Activated CD4-positive, alpha-beta memory T cell treated with anti-CD3 and anti-CD28 coated beads for 36 hours (primary cell): ENCODE results near the gene SND1. TPM values are rescaled to one million over a fixed set of nuclear protein-coding genes. Genes with fewer than 3 reads are reported as not detected.
A peak's percentile ranks its signal among the peaks of the same experiment; 100 is the strongest.
"Not testable (repeated sequence)": the region's sequence is repeated elsewhere in the genome, so short reads cannot be mapped to it uniquely, and the experiment has no call there.

Experiments
- CTCF ChIA-PET: fragments of 350-600 bp; sonication (Branson Sonifier 250); formaldehyde crosslinking; loops from one replicate; lab custom pipeline; 2021; ENCODE audit warnings: antibody characterized with exemption, inconsistent platforms; lab: Charles Lee
- POLR2A ChIA-PET: fragments of 350-600 bp; sonication (Branson Sonifier 250); formaldehyde crosslinking; loops from one replicate; lab custom pipeline; 2021; ENCODE audit warnings: antibody characterized with exemption; lab: Charles Lee
- DNase-seq: peaks from one replicate; pipeline ENCODE4 v3.0.0-alpha.2; 2020
- H3K27ac Mint-ChIP-seq: one replicate; pipeline ENCODE4 v1.8.0; 2021; ENCODE audit warnings: mixed read lengths
- H3K27me3 Mint-ChIP-seq: one replicate; pipeline ENCODE4 v1.8.0; 2021; ENCODE audit warnings: mixed read lengths
- H3K36me3 Mint-ChIP-seq: one replicate; pipeline ENCODE4 v1.8.0; 2021; ENCODE audit warnings: mixed read lengths
- H3K4me1 Mint-ChIP-seq: one replicate; pipeline ENCODE4 v1.8.0; 2021; ENCODE audit warnings: low read depth, mixed read lengths
- H3K4me3 Mint-ChIP-seq: one replicate; pipeline ENCODE4 v1.8.0; 2021; ENCODE audit warnings: mild to moderate bottlenecking, mixed read lengths
- H3K9me3 Mint-ChIP-seq: one replicate; pipeline ENCODE4 v1.8.0; 2021; ENCODE audit warnings: mixed read lengths
- intact Hi-C: fragments of 100-400 bp; cut with micrococcal nuclease; formaldehyde crosslinking; loops from one replicate; pipeline ENCODE4 v1.15.1; 2023
- total RNA-seq, 2 experiments: library from RNA; stranded (reverse); gene quantifications; one replicate each; pipeline ENCODE4 v1.2.3, GENCODE V29; 2021

SND1 gene
- total RNA-seq, 2 experiments from 2014 or later, result 208 to 235 TPM

DNA sequence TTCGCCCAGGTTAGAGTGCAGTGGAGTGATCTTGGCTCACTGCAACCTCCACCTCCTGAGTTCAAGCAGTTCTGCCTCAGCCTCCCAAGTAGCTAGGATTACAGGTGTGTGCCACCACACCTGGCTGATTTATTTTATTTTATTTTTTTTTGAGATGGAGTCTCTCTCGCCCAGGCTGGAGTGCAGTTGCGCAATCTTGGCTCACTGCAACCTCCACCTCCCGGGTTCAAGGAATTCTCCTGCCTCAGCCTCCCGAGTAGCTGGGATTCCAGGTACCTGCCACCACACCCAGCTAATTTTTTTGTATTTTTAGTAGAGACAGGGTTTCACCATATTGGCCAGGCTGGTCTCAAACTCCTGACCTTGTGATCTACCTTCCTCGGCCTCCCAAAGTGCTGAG, 250.8 kb downstream of the SND1 start:
- H3K27me3 Mint-ChIP-seq, H3K9me3 Mint-ChIP-seq, intact Hi-C loops, H3K27ac Mint-ChIP-seq, CTCF ChIA-PET, POLR2A ChIA-PET, H3K4me3 Mint-ChIP-seq, DNase-seq: not testable (repeated sequence)
- H3K4me1 Mint-ChIP-seq, result peaks cover 46% of the 10 kb centered on the region
- peaks cover 27% of the 10 kb centered on the region for H3K36me3 Mint-ChIP-seq

DNA sequence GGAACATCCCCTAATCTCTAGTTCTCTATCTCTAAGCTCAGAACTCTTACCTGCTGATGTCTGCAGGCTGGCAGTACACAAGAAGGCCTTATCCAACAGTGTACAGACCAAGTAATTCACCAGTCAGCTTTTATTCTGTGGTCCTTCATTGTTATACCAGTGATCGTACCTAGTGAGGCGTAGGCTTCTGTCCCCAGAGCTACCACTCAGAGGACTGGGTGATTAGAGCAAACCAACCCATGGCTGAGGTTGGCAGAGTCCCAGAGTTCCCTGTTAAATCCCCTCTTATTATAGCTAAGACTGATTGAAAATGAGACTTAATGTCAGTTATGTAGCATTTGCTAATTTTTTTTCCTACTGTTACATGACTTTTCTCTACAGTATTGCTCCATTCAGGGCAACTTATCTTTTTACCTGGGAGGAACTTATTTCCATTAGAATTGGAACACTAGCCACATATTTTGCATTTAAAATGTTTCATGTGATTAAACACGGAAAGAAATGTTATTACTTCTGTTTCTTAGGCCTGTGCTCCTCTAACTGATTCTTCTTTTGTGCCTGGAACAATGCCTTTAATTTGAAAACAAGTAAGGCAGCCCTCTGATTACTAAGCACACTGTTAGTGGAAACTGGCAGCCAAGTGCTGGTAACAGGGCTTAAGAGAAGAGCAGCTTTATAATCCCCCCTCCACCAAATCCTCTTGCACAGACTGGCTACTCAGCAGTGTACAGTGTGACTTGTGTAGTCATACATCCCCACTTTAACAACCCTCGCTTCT, 252.1 kb downstream of the SND1 start:
- no peaks in the 10 kb centered on the region for H3K27me3 Mint-ChIP-seq
- H3K36me3 Mint-ChIP-seq, result peaks cover 31% of the 10 kb centered on the region
- ChIA-PET CTCF (interaction anchor here (0.6 to 0.7 kb wide), 2 partner anchors 15 to 23 kb away, joined by 3 read pairs; no protein-coding TSS in a partner anchor), POLR2A (no interaction called here)
- intact Hi-C loops, result no loop called here
- no peaks in the 10 kb centered on the region for H3K9me3 Mint-ChIP-seq
- no peak for DNase-seq
- H3K4me3 Mint-ChIP-seq, result no peak overlapping the region
- no peak overlapping the region for H3K27ac Mint-ChIP-seq
- peaks cover 57% of the 10 kb centered on the region for H3K4me1 Mint-ChIP-seq

DNA sequence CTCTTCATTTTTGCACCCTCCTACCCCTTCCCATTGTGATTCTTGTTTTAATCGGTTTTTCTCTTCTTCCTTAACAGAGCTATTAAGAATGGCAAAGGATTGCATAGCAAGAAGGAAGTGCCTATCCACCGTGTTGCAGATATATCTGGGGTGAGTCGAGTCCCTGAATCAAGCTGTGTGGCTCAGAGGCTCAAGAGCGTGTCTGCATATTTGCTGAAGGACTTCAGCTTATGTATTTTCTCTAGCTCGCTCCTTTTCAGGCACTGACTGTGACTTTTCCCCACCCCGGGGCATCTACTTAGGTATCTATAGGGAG, 252.6 kb downstream of the SND1 start:
- POLR2A ChIA-PET, result no interaction called here
- no peaks in the 10 kb centered on the region for H3K27me3 Mint-ChIP-seq
- H3K36me3 Mint-ChIP-seq, result peaks cover 28% of the 10 kb centered on the region
- CTCF ChIA-PET, result interaction anchor here (0.7 to 1.0 kb wide), 2 partner anchors 22 to 305 kb away, joined by 3 to 4 read pairs; no protein-coding TSS in a partner anchor
- H3K4me1 Mint-ChIP-seq, result peaks cover 59% of the 10 kb centered on the region
- intact Hi-C loops, result no loop called here
- no peak overlapping the region for H3K4me3 Mint-ChIP-seq
- DNase-seq, result no peak
- H3K27ac Mint-ChIP-seq, result no peak overlapping the region
- H3K9me3 Mint-ChIP-seq, result no peaks in the 10 kb centered on the region

DNA sequence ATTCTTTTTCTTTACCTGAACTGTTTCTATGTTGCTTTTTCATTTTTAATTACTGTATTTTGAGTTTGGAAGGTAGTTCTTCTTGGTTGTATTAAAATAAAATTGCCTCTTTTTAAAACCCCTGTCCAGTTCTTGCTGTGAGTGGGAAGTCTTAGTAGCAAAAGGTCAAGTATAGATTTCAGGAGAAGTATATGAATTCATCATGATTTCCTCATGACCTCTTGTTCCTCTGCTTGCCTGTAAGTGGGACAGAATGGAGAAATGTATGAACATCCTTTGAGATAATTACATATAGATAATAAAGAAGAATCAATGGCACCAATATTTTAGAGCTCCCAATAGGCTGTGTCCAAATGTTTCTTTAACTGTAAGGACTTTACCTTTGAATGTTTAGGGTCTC, 253.0 kb downstream of the SND1 start:
- CTCF ChIA-PET, result interaction anchor here (0.7 to 1.0 kb wide), 2 partner anchors 22 to 305 kb away, joined by 3 to 4 read pairs; no protein-coding TSS in a partner anchor
- no peak for DNase-seq
- Mint-ChIP-seq H3K27ac (no peak overlapping the region), H3K27me3 (no peaks in the 10 kb centered on the region), H3K4me1 (peaks cover 59% of the 10 kb centered on the region), H3K9me3 (no peaks in the 10 kb centered on the region), H3K36me3 (peaks cover 26% of the 10 kb centered on the region), H3K4me3 (no peak overlapping the region)
- POLR2A ChIA-PET, result no interaction called here
- intact Hi-C loops, result no loop called here

DNA sequence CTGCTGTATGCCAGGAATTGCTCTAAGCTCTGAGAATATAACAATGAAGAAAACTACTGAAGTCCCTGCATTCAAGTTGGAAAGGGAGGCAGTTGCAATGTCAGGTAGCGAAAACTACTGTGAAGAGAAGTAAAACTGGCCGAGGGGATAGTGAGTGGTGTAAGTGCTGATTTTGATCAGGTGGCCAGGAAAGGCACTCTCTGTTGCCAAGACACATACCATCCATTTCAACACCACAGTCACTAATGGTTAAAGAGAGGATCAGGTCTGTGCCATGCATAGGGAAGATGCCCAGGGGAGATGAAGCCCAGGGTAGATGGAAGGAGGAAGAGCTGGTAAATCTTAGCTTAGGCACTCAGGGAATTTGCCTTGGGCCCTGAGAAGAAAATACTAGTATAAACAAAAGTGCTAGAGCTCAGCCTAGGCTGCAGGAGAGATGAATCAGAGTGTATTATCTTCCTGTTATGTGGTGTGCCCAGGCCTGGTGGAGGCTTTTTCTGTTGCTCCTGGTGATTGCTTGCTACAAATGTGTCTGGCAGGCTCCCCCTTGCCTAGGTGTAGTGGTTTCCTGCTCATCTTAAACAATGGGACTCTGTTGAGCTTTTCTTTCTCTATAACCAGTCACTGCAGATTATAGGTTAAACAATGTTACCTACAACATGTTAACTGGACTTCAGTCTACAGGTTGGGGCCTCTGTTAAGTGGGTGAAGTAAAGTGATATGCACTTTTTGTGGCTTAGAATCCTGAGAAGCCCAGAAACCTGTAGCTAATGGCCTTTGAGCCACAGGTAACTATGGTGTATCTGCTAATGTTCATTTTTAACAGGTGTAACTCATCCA, 253.7 kb downstream of the SND1 start:
- peaks cover 59% of the 10 kb centered on the region for H3K4me1 Mint-ChIP-seq
- no peaks in the 10 kb centered on the region for H3K9me3 Mint-ChIP-seq
- CTCF ChIA-PET, result interaction anchor here (1.0 to 1.5 kb wide), 2 partner anchors 8 to 304 kb away, joined by 3 to 4 read pairs; no protein-coding TSS in a partner anchor
- no peaks in the 10 kb centered on the region for H3K27me3 Mint-ChIP-seq
- POLR2A ChIA-PET, result interaction anchor here (0.9 kb wide), 1 partner anchor 19 kb away, joined by 3 read pairs; no protein-coding TSS in a partner anchor
- intact Hi-C loops, result loop anchor here (2.0 kb wide), 1 partner anchor 15 kb away; no protein-coding TSS in a partner anchor
- H3K27ac Mint-ChIP-seq, result peak overlapping the region; percentile 8
- DNase-seq, result peak; percentile 49
- H3K4me3 Mint-ChIP-seq, result no peak overlapping the region
- peaks cover 31% of the 10 kb centered on the region for H3K36me3 Mint-ChIP-seq

DNA sequence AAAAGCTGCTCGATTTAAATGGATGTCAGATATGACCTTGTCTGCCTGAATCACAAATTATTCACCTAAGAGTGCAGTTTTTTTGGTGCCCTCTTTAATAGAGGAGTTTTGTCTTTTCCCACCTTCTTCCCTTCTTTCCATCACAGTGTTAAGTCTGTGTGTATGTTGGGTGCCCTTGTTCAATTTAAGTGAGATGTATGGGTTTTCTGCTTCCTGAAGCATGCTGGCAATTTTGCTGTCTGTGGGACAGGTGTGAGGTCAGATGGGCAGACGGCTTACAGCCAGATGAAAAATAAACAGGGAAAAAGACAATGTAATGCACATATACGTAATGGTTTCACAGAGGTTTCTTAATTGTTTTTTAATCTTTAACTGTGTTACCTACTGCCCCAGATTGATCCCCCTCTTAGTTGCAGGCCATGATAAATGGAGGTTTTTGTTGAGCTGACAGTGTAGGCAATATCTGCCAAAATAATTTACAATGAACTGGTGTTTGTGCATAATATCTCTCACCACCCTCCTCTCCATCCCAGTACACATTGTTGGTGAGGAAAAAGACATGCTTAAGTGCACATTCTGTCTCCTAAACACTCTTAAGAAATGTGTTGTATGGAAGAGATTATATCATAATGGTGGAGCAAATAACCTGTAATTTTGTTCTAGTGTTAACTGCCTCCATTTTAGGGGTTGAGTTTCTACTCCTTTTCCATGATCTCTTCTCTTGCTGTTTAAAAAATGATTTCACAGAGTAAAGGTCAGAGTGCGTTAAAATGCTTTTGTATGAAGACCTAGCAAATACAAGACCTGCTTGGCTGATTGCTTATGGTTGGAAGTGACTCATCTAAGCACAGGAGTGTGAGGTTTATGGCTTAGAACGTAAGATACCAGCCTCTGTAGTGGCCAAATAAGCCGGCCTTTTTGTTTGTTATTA, 255.4 kb downstream of the SND1 start:
- H3K27me3 Mint-ChIP-seq, result no peaks in the 10 kb centered on the region
- peaks cover 56% of the 10 kb centered on the region for H3K4me1 Mint-ChIP-seq
- intact Hi-C loops, result loop anchor here (1.0 to 2.0 kb wide), 3 partner anchors 9 to 57 kb away; no protein-coding TSS in a partner anchor
- no peak for DNase-seq
- H3K36me3 Mint-ChIP-seq, result peaks cover 35% of the 10 kb centered on the region
- no peak overlapping the region for H3K4me3 Mint-ChIP-seq
- H3K9me3 Mint-ChIP-seq, result no peaks in the 10 kb centered on the region
- ChIA-PET POLR2A (interaction anchor here (1.1 to 1.3 kb wide), 2 partner anchors 8 to 13 kb away, joined by 3 to 4 read pairs; no protein-coding TSS in a partner anchor), CTCF (interaction anchor here (1.1 to 1.5 kb wide), 3 partner anchors 9 to 57 kb away, joined by 3 read pairs; no protein-coding TSS in a partner anchor)
- H3K27ac Mint-ChIP-seq, result no peak overlapping the region

DNA sequence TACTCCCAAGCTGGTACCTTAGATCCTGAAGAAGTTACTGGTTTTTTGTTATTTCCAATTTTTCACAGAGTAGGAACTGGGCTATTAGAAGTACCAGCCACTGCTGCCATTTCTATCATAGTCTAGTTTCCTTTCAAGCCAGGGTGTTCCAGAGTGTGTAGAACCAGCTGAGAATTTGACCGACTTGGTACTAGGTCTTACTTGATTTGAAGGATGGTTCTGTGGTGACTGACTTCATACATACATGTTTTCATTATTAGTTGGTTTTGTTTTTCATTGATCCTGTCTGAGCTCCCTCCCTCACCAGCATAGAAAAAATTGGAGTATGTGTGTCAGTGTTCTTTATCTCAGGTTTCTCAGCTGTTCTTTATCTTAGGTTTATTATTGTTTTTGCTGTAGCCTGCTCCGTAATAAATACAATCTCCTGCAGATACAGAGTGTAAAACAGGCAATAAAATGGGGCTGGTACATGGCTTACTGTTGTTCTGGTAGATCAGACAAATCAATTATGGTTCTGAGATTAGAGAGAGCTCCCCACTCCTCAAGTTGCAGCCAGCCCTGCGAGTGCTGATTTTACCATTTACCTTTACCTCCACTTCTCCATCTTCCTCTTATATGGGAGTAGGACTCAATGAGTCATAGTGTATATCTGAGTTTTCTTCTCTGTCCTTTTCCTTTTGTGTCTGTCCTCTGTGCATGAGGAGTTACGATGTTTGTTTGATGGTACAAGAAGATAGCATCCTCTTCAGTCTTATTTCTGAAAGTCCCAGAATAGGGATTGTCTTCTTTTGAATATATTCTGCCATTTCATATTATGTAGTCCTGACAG, 256.6 kb downstream of the SND1 start:
- Mint-ChIP-seq H3K36me3 (peaks cover 35% of the 10 kb centered on the region), H3K4me1 (peaks cover 56% of the 10 kb centered on the region), H3K9me3 (no peaks in the 10 kb centered on the region), H3K27me3 (no peaks in the 10 kb centered on the region), H3K4me3 (no peak overlapping the region), H3K27ac (peak overlapping the region; percentile 53)
- ChIA-PET CTCF (interaction anchor here (0.9 to 1.1 kb wide), 4 partner anchors 9 to 58 kb away, joined by 3 read pairs; no protein-coding TSS in a partner anchor), POLR2A (interaction anchor here (1.0 to 1.3 kb wide), 3 partner anchors 9 to 59 kb away, joined by 4 to 5 read pairs (median 4); no protein-coding TSS in a partner anchor)
- DNase-seq, result no peak
- intact Hi-C loops, result loop anchor here (1.0 to 2.0 kb wide), 2 partner anchors 10 to 58 kb away; no protein-coding TSS in a partner anchor

DNA sequence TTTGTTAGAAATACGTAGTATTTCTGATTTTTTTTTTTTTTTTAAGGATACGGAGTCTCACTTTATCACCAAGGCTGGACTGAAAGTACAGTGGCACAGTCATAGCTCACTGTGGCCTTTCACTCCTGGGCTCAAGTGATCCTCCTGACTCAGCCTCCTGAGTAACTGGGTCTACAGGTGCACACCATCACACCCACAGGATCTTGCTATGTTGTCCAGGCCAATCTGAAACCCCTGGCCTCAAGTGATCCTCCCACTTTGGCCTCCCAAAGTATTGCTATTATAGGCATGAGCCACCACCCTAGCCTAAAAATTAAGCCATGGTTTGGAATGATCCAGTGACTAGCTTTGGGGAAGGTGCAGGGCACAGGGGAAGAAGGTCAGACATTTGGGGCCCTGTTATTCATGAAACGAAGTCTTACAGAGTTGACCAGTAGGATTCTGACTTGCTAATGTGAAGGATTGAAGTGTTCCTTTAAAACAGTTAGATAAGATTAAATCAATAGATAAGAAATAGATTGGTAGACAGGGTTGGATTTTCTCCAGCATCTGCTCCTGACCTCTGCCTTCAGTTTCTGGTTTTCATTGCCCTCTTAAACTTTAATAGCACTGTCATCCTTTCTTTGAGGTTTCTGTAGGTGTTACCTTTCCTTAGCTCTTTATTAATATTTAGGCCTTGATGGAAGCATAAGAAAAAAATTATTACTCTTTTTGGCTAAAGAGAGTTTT, 257.6 kb downstream of the SND1 start:
- Mint-ChIP-seq H3K4me3 (no peak overlapping the region), H3K36me3 (peaks cover 32% of the 10 kb centered on the region), H3K27ac (no peak overlapping the region), H3K27me3 (no peaks in the 10 kb centered on the region), H3K4me1 (peaks cover 46% of the 10 kb centered on the region), H3K9me3 (no peaks in the 10 kb centered on the region)
- ChIA-PET POLR2A (interaction anchor here (1.2 kb wide), 1 partner anchor 12 kb away, joined by 5 read pairs; no protein-coding TSS in a partner anchor), CTCF (no interaction called here)
- no peak for DNase-seq
- intact Hi-C loops, result loop anchor here (2.0 kb wide), 1 partner anchor 59 kb away; no protein-coding TSS in a partner anchor

DNA sequence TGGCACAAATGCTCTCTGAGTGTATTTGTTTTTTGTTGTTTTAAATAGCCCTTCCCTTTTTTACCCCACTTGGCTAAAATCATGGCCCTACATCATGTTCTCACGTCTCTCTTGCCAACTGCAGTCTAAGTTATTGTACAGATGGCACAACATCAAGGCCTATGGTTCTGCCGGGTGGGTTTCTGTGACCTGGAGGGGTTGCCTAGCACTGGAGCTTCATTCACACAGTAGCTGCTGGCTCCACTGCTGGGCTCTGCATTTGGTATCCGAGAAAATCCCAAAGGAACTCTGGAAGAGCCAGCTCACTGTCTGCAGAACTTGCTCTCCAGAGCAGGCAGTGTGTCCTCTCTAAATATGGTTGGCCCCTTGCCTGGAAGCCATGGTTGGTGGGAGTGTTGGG, 258.7 kb downstream of the SND1 start:
- no peak for DNase-seq
- no peak overlapping the region for H3K4me3 Mint-ChIP-seq
- no peaks in the 10 kb centered on the region for H3K27me3 Mint-ChIP-seq
- no peak overlapping the region for H3K27ac Mint-ChIP-seq
- H3K9me3 Mint-ChIP-seq, result no peaks in the 10 kb centered on the region
- peaks cover 36% of the 10 kb centered on the region for H3K4me1 Mint-ChIP-seq
- CTCF ChIA-PET, result no interaction called here
- peaks cover 25% of the 10 kb centered on the region for H3K36me3 Mint-ChIP-seq
- intact Hi-C loops, result no loop called here
- POLR2A ChIA-PET, result no interaction called here

DNA sequence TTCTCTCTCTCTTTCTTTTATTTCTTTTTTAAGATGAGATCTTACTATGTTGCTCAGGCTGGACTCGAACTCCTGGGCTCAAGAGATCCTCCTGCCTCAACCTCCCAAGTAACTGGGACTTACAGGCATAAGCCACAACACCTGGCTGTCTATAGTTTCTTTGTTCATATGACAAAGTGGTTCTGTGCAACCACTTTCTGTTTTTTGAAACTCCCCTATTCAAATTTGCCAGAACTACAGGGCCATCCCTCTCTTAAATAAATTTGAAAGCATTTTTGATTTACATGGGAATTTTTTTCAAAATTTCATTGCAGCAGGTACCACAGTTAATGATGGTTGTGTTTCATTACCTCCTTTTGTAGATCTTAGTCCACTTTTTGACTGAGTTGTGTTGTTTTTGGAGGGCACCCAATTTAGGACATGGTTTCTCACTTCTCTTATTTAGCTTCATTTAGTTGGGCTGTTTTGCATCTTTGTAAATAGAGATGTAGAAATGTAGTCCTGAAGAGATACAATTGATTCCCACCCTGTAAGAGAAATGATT, 260.0 kb downstream of the SND1 start:
- H3K9me3 Mint-ChIP-seq, result no peaks in the 10 kb centered on the region
- intact Hi-C loops, result no loop called here
- POLR2A ChIA-PET, result no interaction called here
- no peaks in the 10 kb centered on the region for H3K27me3 Mint-ChIP-seq
- no peak for DNase-seq
- no peak overlapping the region for H3K27ac Mint-ChIP-seq
- CTCF ChIA-PET, result no interaction called here
- peaks cover 21% of the 10 kb centered on the region for H3K36me3 Mint-ChIP-seq
- H3K4me3 Mint-ChIP-seq, result no peak overlapping the region
- peaks cover 23% of the 10 kb centered on the region for H3K4me1 Mint-ChIP-seq
